ENCODE data around the gene ZIC3. TPM values are rescaled to one million over a fixed set of nuclear protein-coding genes. Genes with fewer than 3 reads are reported as not detected.

ZIC3 gene
- total RNA-seq, 1 experiment from 2014 or later = not detected

DNA sequence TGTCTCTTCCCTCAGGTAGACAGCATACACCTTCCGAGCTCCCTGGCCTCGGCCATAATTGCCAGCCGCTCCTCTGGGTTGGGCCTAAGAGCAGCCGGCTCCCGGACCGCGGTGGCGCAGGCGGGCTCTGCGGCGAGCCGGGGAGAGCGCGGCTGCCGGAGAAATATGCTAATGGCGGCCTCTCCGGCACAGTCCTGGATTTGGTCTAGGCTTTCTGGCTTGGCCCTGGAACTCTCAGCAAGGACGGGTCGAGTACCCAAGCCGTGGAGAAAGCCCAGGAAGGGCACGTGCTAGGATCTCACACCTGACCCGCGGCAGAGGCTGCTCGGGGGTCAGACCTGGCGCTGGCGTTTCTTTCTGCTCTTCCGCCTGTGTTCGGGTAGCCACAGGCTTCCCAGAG is 18.6 kb upstream of the ZIC3 start:
- Histone ChIP-seq H3K4me1 (no peaks in the 10 kb centered on the region), H3K4me3 (ENCODE audit: low read depth, low read length) (no peak overlapping the region), H3K9me3 (no peaks in the 10 kb centered on the region), H3K27me3 (replicated peaks; ENCODE audit: control insufficient read depth, insufficient read depth, low read length) (no peaks in the 10 kb centered on the region), H3K36me3 (ENCODE audit: control insufficient read depth, insufficient read depth, low read length) (no peaks in the 10 kb centered on the region)
- H3K9me3 Mint-ChIP-seq (ENCODE audit: unreplicated experiment) = no peaks in the 10 kb centered on the region
- intact Hi-C loops (cut with micrococcal nuclease; ENCODE audit: unreplicated experiment) = no loop called here
- DNase-seq = no peak
- ChIA-PET CTCF (no interaction called here), POLR2A (no interaction called here)
- H3K4me1 Mint-ChIP-seq (ENCODE audit: low read depth, unreplicated experiment) = no peaks in the 10 kb centered on the region
- BruUV-seq (replicated peaks) = no TSS peak
- H3K27ac Mint-ChIP-seq (ENCODE audit: unreplicated experiment) = no peak overlapping the region
- no peak for TF ChIP-seq CTCF (IDR thresholded peaks at IDR 0.05; ENCODE audit: insufficient read depth in 1 of 2, low read depth in 1 of 2, low read length in 1 of 2, severe bottlenecking in 1 of 2, unreplicated experiment in 1 of 2)
- H3K4me3 Mint-ChIP-seq (ENCODE audit: unreplicated experiment) = no peak overlapping the region
- no peaks in the 10 kb centered on the region for H3K36me3 Mint-ChIP-seq (ENCODE audit: insufficient read depth, unreplicated experiment)
- peaks cover 2% of the 10 kb centered on the region for H3K27me3 Mint-ChIP-seq (ENCODE audit: insufficient read depth, unreplicated experiment)

DNA sequence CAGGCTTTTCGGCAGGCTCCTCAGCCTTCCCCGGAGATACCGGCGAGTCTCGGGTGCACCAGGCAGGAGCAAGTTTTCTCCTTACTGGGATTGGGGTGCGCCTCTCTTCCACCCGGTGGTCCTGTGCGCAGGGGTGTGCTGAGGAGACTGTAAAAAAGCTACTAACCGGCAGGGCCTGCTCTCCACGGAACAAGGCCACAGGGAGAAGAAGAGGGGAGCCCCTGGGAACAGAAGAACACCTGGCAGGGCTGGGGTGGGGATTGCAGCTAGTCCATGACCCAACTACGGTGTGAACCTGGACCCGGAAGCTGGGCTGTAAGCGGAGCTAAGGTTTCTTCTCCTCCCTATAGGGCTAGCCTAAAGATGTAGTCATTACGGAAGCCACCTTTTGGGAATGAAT is 17.7 kb upstream of the ZIC3 start:
- Histone ChIP-seq H3K36me3 (ENCODE audit: control insufficient read depth, insufficient read depth, low read length) (no peaks in the 10 kb centered on the region), H3K4me1 (no peaks in the 10 kb centered on the region), H3K27me3 (replicated peaks; ENCODE audit: control insufficient read depth, insufficient read depth, low read length) (no peaks in the 10 kb centered on the region), H3K9me3 (no peaks in the 10 kb centered on the region), H3K4me3 (ENCODE audit: low read depth, low read length) (no peak overlapping the region)
- Mint-ChIP-seq H3K4me1 (ENCODE audit: low read depth, unreplicated experiment) (no peaks in the 10 kb centered on the region), H3K27ac (ENCODE audit: unreplicated experiment) (no peak overlapping the region), H3K4me3 (ENCODE audit: unreplicated experiment) (no peak overlapping the region), H3K36me3 (ENCODE audit: insufficient read depth, unreplicated experiment) (no peaks in the 10 kb centered on the region), H3K9me3 (ENCODE audit: unreplicated experiment) (no peaks in the 10 kb centered on the region), H3K27me3 (ENCODE audit: insufficient read depth, unreplicated experiment) (peaks cover 2% of the 10 kb centered on the region)
- intact Hi-C loops (cut with micrococcal nuclease; ENCODE audit: unreplicated experiment) = no loop called here
- BruUV-seq (replicated peaks) = no TSS peak
- DNase-seq = no peak
- TF ChIP-seq CTCF (IDR thresholded peaks at IDR 0.05; ENCODE audit: insufficient read depth in 1 of 2, low read depth in 1 of 2, low read length in 1 of 2, severe bottlenecking in 1 of 2, unreplicated experiment in 1 of 2) = no peak
- POLR2A ChIA-PET = no interaction called here
- CTCF ChIA-PET = no interaction called here

DNA sequence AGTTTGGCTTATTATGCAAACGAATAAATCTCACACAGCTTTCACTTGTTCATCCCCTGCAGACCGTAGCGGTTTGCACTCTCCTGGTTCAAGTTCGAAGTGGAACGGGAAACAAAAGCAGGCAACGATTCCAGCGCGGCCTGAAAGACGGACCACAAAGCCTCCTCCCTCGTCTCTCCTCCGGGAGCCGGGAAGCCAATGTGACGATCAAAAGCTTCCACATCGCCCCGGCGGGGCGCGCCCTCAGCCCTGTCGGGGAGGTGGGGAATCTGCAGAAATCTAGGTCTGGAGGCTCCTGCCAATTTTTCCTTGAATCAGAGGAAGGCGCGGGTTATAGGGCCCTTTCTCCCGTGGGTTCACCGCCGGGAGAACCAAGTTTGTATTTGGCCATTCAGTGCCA is 16.9 kb upstream of the ZIC3 start:
- H3K9me3 ChIP-seq = no peaks in the 10 kb centered on the region
- H3K4me3 Mint-ChIP-seq (ENCODE audit: unreplicated experiment) = no peak overlapping the region
- intact Hi-C loops (cut with micrococcal nuclease; ENCODE audit: unreplicated experiment) = no loop called here
- BruUV-seq (replicated peaks) = no TSS peak
- H3K27me3 Mint-ChIP-seq (ENCODE audit: insufficient read depth, unreplicated experiment) = peaks cover 2% of the 10 kb centered on the region
- no peaks in the 10 kb centered on the region for H3K36me3 ChIP-seq (ENCODE audit: control insufficient read depth, insufficient read depth, low read length)
- ChIA-PET CTCF (no interaction called here), POLR2A (no interaction called here)
- H3K27ac Mint-ChIP-seq (ENCODE audit: unreplicated experiment) = no peak overlapping the region
- H3K4me3 ChIP-seq (ENCODE audit: low read depth, low read length) = no peak overlapping the region
- no peaks in the 10 kb centered on the region for H3K4me1 ChIP-seq
- DNase-seq = no peak
- H3K4me1 Mint-ChIP-seq (ENCODE audit: low read depth, unreplicated experiment) = no peaks in the 10 kb centered on the region
- no peaks in the 10 kb centered on the region for H3K36me3 Mint-ChIP-seq (ENCODE audit: insufficient read depth, unreplicated experiment)
- H3K9me3 Mint-ChIP-seq (ENCODE audit: unreplicated experiment) = no peaks in the 10 kb centered on the region
- no peak for TF ChIP-seq CTCF (IDR thresholded peaks at IDR 0.05; ENCODE audit: insufficient read depth in 1 of 2, low read depth in 1 of 2, low read length in 1 of 2, severe bottlenecking in 1 of 2, unreplicated experiment in 1 of 2)
- H3K27me3 ChIP-seq (replicated peaks; ENCODE audit: control insufficient read depth, insufficient read depth, low read length) = no peaks in the 10 kb centered on the region
